Mucosa of stomach (tissue), 1 donor: ENCODE data around the gene EYA4.

ENCODE experiments used
- H3K27me3 ChIP-seq: one replicate; pipeline ENCODE4 v1.7.0; 2013; ENCODE audit warnings: mild to moderate bottlenecking, low read length; ENCODE audit not compliant: control insufficient read depth, insufficient read depth
- H3K36me3 ChIP-seq: one replicate; pipeline ENCODE4 v1.7.0; 2013; ENCODE audit warnings: low read length; ENCODE audit not compliant: control insufficient read depth, insufficient read depth
- H3K4me1 ChIP-seq: one replicate; pipeline ENCODE4 v1.7.0; 2013; ENCODE audit warnings: mild to moderate bottlenecking, low read length; ENCODE audit not compliant: control insufficient read depth, insufficient read depth
- H3K4me3 ChIP-seq: one replicate; pipeline ENCODE4 v1.7.0; 2013; ENCODE audit warnings: low read length
- H3K9ac ChIP-seq: one replicate; pipeline ENCODE4 v1.7.0; 2013; ENCODE audit warnings: mild to moderate bottlenecking, low read length, moderate library complexity
- H3K9me3 ChIP-seq: one replicate; pipeline ENCODE4 v1.7.0; 2013; ENCODE audit warnings: mild to moderate bottlenecking, low read length, moderate library complexity; ENCODE audit not compliant: control insufficient read depth
- donor health status: Pancreatic carcinoma.

Gene EYA4

DNA sequence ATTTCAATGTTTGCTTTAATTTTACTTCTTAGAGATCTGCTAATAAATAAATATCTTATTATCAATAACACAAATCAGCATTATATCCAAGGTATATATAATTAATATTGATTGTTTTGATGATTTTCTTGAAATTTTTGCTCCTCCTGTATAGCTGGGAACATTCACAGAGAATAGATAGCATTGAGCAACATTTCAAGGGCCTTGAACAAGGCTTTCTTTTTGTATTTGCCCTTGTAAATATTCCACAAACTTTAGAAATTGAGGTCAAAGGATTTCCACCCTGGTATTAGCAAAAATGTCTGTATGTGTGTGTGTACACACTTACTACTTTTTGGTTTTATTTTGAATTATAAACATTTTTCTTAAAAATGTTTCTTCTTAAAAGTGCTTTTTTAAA, 205.6 kb downstream of the EYA4 start:
- Histone ChIP-seq H3K9ac (no peak overlapping the region), H3K36me3 (no peaks in the 10 kb centered on the region), H3K4me3 (no peak overlapping the region), H3K27me3 (no peaks in the 10 kb centered on the region), H3K4me1 (no peaks in the 10 kb centered on the region), H3K9me3 (no peaks in the 10 kb centered on the region)

DNA sequence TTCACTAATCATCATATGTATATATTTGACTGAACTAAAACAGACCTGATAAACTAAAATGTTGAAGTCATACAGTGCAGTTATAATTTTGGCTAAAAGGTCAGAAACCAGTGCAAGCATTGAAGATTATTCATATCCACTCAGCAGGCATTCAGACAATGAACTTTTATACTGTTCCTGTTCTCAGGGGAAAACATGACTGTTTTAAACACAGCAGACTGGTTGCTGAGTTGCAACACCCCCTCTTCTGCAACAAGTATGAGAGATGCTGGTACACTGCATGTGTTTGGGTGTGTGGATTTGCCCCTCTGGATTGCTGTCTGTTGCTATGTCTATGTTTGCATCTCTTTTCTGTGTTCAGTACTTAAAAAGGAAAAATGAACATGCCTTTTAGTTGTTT, 206.8 kb downstream of the EYA4 start:
- Histone ChIP-seq H3K27me3 (no peaks in the 10 kb centered on the region), H3K9ac (no peak overlapping the region), H3K4me1 (no peaks in the 10 kb centered on the region), H3K4me3 (no peak overlapping the region), H3K9me3 (no peaks in the 10 kb centered on the region), H3K36me3 (no peaks in the 10 kb centered on the region)

DNA sequence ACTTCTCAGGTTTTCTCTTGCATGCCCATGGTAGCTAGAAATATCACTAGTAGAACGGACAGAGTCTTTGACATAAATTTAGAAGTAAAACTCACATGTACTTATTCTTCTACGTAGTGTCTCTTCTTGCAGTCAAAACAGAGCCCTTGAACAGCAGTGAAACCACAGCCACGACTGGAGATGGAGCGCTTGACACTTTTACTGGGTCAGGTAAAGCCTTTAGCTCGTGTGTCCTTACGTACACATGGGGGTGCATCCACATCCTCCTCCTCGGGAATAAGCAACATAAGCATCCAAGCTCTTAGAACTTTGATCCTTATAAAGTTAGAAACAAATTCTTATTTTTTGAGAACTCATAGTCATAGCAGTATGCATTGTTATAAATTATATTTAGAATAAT, 215.3 kb downstream of the EYA4 start:
- Histone ChIP-seq H3K27me3 (no peaks in the 10 kb centered on the region), H3K4me3 (no peak overlapping the region), H3K4me1 (no peaks in the 10 kb centered on the region), H3K9me3 (no peaks in the 10 kb centered on the region), H3K9ac (no peak overlapping the region), H3K36me3 (no peaks in the 10 kb centered on the region)

DNA sequence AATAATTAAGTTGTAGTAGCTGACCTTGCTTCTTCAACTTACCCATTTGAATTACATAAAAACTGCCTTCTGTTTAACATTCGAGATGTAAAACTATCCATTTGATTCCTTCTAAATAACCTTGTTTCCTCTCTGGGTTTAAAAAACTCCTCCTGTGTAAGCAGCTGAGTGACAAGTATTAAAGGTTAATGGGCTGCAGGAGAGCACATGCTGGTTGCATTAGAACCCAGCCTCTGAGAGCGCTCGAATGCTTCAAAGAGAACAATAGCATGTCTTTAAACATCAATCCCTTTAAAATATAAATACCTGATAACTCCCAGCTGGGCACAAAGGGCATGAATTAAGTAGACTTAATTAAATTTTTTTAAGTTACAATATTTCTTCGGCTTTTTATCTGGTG, 215.8 kb downstream of the EYA4 start:
- H3K36me3 ChIP-seq = no peaks in the 10 kb centered on the region
- no peaks in the 10 kb centered on the region for H3K4me1 ChIP-seq
- no peak overlapping the region for H3K9ac ChIP-seq
- no peaks in the 10 kb centered on the region for H3K9me3 ChIP-seq
- no peak overlapping the region for H3K4me3 ChIP-seq
- no peaks in the 10 kb centered on the region for H3K27me3 ChIP-seq

DNA sequence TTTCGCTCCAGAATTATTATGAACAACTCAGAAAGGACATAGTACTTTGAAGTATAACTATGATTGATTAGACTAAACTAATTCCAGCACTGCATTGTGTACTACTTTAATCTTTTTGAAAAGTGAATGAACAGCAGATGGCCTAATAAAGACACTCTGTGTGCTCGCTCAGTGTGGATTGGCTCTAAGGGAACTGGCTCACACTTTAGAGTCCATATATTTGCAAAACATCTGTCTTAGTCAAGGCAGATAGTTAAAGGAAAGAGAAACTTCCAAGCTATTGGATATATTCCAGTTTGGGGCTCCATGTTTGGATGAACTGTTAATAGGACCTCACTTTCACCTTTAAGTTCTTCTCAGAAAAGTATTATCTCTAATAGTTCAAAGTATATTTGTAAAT, 218.9 kb downstream of the EYA4 start:
- Histone ChIP-seq H3K36me3 (no peaks in the 10 kb centered on the region), H3K4me3 (no peak overlapping the region), H3K27me3 (no peaks in the 10 kb centered on the region), H3K9ac (no peak overlapping the region), H3K9me3 (no peaks in the 10 kb centered on the region), H3K4me1 (no peaks in the 10 kb centered on the region)

DNA sequence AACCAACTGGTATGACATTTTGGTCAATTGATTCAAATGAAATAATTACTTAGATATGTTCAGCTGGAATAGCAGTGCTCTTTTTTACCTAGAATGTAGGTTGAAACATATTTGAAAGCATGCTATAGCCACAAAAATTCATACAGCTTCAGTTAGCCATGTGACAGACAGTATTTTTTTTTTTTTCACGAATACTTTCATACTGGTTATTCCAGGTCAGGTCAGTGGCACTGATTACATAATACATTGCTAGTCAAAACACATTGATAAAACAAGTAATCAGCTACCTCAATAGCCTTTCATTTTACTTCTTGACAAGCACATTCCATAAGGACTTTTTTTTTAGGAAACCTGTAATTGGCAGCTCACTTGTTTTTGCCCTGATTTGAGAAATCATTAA, 222.6 kb downstream of the EYA4 start:
- no peak overlapping the region for H3K9ac ChIP-seq
- H3K4me3 ChIP-seq = no peak overlapping the region
- no peaks in the 10 kb centered on the region for H3K9me3 ChIP-seq
- H3K36me3 ChIP-seq = no peaks in the 10 kb centered on the region
- no peaks in the 10 kb centered on the region for H3K27me3 ChIP-seq
- H3K4me1 ChIP-seq = no peaks in the 10 kb centered on the region

DNA sequence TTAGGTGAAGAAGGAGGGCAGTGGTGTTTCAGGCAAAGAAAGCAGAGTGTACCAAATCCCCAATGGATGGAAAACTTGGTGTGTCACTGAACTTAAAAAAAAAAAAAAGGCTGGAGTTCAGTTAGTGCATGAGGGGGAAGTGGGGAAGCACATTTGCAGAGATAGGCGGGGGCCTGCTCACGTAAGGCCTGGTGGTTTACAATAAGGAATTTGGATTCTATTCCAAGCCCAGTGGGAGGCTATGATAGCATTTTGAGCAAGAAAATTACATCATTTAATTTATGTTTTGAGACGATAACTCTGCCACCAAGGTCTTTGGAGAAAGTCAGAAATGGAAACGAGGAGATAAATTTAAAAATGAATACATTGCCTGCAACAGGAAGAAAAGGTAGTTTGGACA, 225.5 kb downstream of the EYA4 start:
- H3K36me3 ChIP-seq = no peaks in the 10 kb centered on the region

DNA sequence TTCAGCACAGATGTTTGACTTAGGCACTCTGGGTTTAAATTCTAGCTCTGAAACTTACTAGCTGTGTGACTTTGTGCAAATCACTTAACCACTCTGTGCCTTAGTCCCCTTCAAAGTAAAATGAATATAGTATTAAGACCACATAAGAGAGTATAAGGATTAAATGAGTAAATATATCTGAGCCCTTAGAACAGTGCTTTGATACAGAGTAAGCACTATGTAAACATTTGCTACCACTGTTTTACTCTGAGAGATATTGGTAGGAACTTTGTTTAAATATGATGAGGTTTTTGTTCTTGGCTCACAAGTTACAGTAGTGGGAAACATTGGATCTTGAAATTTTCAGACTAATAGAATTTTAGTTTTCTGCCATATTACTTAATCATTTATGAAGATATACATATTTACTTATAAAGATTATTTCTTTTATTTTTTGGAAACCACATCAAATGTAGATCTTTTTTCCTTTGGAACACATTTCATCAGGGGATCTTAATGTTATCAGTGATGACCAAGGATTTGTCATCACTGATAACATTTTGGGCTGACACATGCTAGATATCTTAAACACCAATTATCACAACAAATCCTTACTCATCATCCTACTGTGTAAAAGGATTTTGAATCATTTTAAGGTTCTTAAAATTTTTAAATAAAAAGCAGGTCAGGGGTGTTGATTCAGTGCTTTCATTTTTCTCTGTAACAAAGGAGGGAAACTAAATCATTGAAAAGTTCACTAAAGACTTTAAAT, 226.2 kb downstream of the EYA4 start:
- no peaks in the 10 kb centered on the region for H3K36me3 ChIP-seq
- no peak overlapping the region for H3K9ac ChIP-seq
- no peaks in the 10 kb centered on the region for H3K27me3 ChIP-seq
- no peak overlapping the region for H3K4me3 ChIP-seq
- H3K9me3 ChIP-seq = no peaks in the 10 kb centered on the region
- no peaks in the 10 kb centered on the region for H3K4me1 ChIP-seq

More for the DNA sequence above, 225.5 kb downstream of the EYA4 start:
- Histone ChIP-seq H3K4me1 (no peaks in the 10 kb centered on the region), H3K9ac (no peak overlapping the region), H3K27me3 (no peaks in the 10 kb centered on the region), H3K4me3 (no peak overlapping the region), H3K9me3 (no peaks in the 10 kb centered on the region)

DNA sequence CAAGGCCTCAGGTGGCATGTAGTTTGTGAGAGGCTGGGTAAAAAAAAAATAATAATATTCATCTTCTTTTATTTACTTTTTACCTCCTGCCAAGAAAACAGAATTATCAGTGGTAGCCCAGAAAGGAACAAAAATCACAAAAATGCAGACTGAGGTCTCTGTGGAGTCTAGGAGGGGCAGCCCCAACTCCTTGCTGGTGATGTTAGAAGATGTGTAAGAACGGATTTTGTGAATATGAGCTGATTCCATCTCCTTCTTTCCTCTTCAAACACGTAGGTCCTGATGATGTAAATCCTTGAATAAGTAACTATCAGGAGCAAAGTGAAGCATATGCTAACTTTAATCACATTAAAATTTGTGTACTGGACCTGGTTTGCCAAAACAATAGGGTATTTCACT, 226.8 kb downstream of the EYA4 start:
- no peaks in the 10 kb centered on the region for H3K9me3 ChIP-seq
- H3K36me3 ChIP-seq = no peaks in the 10 kb centered on the region
- no peaks in the 10 kb centered on the region for H3K27me3 ChIP-seq
- no peaks in the 10 kb centered on the region for H3K4me1 ChIP-seq
- no peak overlapping the region for H3K9ac ChIP-seq
- no peak overlapping the region for H3K4me3 ChIP-seq

DNA sequence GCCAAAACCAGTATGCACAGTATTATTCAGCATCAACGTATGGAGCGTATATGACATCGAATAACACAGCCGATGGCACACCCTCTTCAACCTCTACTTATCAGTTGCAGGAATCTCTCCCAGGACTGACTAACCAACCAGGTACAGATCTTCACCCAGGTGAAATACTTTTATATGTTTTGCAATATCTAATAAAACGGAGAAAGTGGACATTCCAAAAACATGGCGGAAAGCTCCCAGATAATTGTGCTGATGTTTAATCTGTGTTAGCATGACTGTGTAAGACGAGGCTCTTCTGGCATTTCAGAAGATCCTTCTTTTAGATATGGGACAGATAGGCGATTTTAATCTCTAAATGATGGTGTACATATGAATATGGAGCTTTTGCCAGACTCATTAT, 227.4 kb downstream of the EYA4 start:
- Histone ChIP-seq H3K36me3 (no peaks in the 10 kb centered on the region), H3K27me3 (no peaks in the 10 kb centered on the region), H3K9me3 (no peaks in the 10 kb centered on the region), H3K4me1 (no peaks in the 10 kb centered on the region), H3K4me3 (no peak overlapping the region), H3K9ac (no peak overlapping the region)

DNA sequence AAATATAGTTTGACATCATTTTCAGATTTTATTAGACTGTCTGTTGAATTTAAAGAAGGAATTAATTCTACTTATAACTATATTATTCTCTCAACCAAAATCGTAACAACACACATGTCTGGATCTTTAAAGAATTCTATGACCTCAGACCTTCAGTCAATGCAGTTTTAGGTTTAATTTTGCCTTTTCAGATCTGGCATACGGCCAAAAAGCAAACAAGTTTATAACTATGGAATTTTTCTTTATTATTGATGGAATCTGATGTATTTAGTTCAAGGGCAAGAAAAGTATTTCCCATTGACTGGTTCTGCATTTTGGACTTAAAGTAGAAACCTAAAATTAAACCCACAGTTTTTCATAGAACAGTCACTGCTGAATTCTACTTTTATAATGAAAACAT, 233.4 kb downstream of the EYA4 start:
- Histone ChIP-seq H3K27me3 (no peaks in the 10 kb centered on the region), H3K9ac (no peak overlapping the region), H3K9me3 (no peaks in the 10 kb centered on the region)

DNA sequence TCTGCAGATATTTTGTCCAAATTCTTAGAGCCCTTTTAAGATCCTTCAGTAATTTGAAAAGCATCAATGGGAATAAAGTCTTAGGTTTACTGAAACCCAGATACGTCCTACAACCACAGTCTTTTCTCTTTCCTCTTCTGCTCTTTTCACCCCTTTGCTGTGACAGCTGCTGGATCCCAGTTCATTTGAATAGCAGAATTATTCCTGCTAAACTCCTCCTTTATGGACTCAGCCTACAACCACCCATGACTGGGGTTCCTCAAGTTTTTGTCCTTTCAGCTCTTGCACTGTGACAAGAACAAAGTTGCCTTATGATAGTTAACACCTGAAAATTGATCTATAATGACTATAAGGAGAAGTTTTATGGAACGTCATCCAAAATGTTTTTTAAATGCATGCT, 237.5 kb downstream of the EYA4 start:
- Histone ChIP-seq H3K36me3 (no peaks in the 10 kb centered on the region), H3K27me3 (no peaks in the 10 kb centered on the region), H3K9ac (no peak overlapping the region), H3K4me3 (no peak overlapping the region), H3K4me1 (no peaks in the 10 kb centered on the region), H3K9me3 (no peaks in the 10 kb centered on the region)

More for the DNA sequence above, 233.4 kb downstream of the EYA4 start:
- Histone ChIP-seq H3K4me1 (no peaks in the 10 kb centered on the region), H3K4me3 (no peak overlapping the region), H3K36me3 (no peaks in the 10 kb centered on the region)

DNA sequence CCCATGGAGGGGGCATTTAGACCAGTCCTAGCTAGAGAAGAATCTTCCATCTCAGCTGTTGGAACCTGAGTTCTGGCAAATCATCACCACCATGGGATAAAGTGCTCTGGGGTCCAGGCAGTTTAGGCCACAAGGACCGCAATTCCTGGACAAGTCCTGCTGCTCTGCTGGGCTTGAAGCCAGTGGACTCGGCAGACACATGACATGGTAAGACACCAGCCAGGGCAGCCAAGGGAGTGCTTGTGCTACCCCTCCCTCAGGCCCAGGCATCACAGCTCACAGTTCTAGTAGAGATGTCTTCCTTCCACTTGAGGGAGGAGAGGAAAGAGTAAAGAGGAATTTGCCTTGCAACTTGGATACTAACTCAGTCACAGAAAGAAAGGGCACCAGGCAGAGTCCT, 246.0 kb downstream of the EYA4 start:
- H3K9me3 ChIP-seq = no peaks in the 10 kb centered on the region
- no peaks in the 10 kb centered on the region for H3K36me3 ChIP-seq
- H3K4me3 ChIP-seq = no peak overlapping the region
- H3K27me3 ChIP-seq = no peaks in the 10 kb centered on the region
- H3K9ac ChIP-seq = no peak overlapping the region
- H3K4me1 ChIP-seq = no peaks in the 10 kb centered on the region
